GM19035 (cell line): Measurements from ENCODE around the gene SRPK2.
A peak's percentile ranks its signal among the peaks of the same experiment; 100 is the strongest.

Experiments used
- ATAC-seq: cut with Tn5 transposase; IDR thresholded peaks from one replicate; pipeline ENCODE4 v1.9.1; 2021; ENCODE audit not compliant: unreplicated experiment

Gene SRPK2

GRCh38 chr7:105106473-105106872 is 282.2 kb downstream of the SRPK2 start:
- no peak for ATAC-seq

DNA sequence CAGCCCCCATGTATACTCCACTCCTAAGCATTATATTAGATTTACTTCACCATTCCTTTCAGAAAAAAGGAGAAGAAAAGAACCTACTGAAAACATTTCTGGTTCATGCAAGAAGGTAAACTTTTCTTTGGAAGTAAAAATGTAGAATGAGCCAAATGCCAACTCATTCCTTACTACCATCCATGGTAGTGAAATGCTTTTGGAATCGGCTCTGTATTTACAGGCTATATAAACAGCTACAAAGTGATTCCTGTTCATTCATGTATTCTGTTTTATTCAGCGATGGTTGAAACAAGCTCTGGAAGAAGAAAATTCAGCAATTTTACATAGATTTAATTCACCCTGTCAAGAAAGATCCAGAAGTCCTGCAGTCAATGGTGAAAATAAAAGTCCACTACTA is 283.1 kb downstream of the SRPK2 start:
- no peak for ATAC-seq

DNA sequence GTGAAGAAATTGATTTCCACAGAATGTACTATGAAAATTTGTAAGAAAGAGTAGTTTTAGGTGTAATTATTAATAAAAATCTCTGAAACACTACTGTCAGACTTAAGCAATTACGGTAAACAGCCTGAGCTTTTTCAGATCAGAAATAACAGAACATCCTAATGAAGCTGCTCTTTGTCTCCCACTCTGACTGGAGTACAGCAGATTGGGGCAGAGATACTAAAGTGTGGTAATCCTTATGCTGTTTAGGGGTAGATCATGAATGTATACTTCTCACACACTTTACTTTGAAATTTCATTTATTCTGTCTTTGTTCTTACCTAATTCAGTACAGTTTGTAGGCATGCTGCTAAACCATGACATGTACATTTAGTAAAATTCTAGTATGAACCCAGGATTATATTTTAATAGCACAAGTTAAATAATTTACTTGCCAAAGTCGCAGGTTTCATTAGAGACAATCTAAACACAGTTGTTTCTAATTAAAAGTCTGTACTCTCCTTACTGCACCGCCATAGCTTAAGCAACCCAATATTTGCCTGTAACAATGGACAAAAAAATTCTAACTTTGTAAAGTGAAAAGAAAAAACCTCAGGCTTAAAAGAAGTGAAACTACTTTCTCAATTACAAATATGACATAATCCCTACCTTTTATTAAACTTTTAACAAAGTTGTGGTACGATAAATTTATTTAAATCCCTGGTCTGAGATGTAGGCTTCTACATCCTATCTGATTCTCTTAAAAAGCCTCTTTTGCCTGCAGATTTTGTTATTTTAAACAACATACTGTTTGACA is 286.0 kb downstream of the SRPK2 start:
- ATAC-seq: no peak

GRCh38 chr7:105101864-105102263 is 286.9 kb downstream of the SRPK2 start:
- ATAC-seq: no peak

- peak; percentile 72 for ATAC-seq
Measured at GRCh38 chr7:105098863-105099515, 289.7 kb downstream of the SRPK2 start.

GRCh38 chr7:105097619-105098018 is 291.1 kb downstream of the SRPK2 start:
- no peak for ATAC-seq

DNA sequence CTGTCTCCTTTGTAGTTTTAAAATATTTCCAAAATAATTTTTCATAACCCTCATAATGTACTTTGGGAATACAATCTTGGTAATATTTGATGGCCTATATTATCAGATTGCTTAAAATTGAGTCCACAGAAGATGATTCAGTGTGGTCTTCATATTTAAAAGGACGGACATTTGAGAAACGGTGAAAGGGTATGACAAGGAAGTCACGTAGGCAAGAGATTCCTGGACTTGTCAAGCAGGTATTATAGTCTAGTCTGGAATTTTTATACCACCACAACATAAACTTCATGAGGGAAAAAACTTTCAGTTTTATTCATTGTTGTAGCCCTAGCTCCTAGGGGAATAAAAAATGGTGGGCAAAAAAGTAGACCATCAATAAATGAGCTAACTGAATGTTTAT is 292.4 kb downstream of the SRPK2 start:
- no peak for ATAC-seq

DNA sequence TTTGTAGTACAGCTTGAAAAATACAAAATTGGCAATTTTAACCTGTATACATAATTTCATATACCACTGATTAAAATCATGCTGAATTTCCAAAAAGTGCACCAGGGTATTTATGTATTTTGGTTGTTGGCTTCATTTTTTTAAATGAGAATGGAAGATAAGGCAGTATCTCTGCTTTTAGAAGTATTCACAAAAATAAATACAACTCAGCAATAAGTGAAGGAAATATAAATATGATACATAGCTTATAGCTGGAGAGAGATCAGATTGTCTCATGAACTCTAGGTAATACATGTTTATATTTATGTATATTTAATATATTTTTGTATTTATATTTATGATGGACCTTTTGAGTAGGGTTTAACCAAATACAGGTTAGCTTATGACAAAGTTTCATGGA is 293.8 kb downstream of the SRPK2 start:
- no peak for ATAC-seq

DNA sequence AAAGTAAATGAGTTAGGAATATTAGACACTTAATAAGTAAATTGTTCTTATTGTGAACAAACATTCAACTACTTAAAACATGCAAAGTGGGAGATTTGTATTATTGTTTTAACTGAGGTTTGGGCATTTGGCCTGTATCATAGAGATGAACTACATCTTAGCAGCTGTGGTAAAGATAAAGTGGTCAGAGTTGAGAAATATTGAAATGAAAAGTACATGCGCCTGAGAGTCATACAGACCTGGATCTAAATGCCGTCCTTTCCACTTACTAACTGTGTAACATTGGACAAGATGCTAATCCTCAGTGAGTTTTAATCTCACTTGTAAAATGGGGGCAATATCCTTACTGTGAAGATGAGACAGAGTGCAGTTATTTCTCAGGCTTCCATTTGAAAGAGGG is 300.3 kb downstream of the SRPK2 start:
- no peak for ATAC-seq

DNA sequence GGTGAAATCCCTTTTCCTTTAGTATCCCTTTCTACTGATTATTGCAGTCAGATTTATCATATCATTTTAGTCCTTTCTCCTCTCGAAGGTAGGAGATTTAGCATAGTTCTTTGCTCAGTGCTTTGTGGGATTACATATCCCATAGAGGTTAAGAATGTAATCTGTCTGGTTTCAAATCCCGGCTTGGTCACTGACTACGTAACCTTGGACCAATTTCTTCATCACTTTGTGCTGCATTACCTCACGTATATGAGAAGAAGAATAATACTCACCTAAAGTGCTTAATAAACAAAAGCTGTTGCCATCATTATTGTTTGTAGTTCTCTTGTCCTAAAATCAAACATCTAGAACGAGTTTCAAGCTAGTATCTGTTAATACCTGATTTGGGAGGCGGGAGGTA is 300.7 kb downstream of the SRPK2 start:
- ATAC-seq: no peak

DNA sequence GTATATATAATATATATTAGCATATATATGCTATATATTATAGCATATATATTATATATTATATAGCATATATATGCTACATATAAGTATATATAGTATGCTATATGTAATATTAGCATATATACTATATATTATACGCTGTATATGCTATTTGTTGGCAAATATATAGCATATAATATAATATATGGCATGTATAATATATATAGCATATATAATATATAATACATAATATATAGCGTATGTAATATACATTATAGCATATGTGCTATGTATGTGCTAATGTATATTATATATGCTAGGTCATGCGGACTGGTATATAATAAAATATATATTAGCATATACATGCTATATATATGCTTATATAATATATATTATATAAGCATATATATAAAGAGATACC is 301.9 kb downstream of the SRPK2 start:
- ATAC-seq: no peak

DNA sequence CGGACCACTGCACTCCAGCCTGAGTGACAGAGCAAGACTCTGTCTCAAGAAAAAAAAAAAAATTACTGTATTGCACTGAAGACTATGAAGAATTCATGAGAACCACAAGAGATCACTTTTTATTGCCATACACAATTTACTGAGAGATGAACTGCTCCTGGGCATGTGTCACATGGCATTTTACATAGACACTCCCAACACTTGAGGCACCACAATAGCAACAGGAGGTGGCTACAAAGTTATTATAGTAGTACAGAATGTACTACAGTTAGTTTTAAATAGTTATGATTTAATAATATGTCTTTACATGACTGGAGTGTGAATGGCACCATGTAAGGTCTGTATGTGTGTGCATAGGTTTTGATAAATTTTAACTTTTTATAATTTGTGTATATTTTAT is 304.1 kb downstream of the SRPK2 start:
- ATAC-seq: no peak

DNA sequence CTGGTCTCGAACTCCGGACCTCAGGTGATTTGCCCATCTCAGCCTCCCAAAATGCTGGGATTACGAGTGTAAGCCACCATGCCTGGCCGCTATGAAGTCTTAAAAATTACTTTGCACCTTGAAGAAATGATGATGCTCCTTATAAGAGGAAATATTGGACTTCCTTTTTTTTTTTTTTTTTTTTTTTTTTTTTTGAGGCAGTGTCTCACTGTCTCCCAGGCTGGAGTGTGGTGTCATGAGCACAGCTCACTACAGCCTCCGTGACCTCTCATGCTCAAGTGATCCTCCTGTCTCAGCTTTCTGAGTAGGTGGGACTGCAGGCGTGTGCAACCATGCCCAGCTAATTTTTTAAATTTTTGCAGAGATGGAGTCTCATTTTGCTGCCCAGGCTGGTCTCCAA is 309.4 kb downstream of the SRPK2 start:
- no peak for ATAC-seq

- ATAC-seq: no peak
Measured at GRCh38 chr7:105073143-105073542, 315.6 kb downstream of the SRPK2 start.

- no peak for ATAC-seq
Measured at GRCh38 chr7:105068886-105069285, 319.8 kb downstream of the SRPK2 start.

DNA sequence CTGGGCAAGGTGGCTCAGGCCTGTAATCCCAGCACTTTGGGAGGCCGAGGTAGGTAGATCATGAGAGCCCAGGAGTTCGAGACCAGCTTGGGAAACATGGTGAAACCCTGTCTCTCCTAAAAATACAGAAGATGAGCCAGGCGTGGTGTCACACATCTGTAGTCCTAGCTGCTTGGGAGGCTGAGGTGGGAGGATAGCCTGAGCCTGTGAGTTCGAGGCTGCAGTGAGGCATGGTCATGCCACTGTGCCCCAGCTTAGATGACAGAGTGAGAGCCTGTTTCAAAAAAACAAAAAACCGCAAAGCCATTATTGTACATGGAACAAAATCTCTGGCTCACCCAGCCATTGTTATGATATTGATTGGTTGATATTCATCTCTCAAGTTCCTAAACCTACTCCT is 321.0 kb downstream of the SRPK2 start:
- ATAC-seq: no peak
